ENCODE results near the gene CHADL.

- TF ChIP-seq CTCF (IDR thresholded peaks at IDR 0.05 in 2 of 3, conservative IDR thresholded peaks at IDR 0.05 in 1 of 3; ENCODE audit: control insufficient read depth in 2 of 3, extremely low read depth in 1 of 3, insufficient read depth in 1 of 3, low read depth in 3 of 3, low read length in 3 of 3) = no peak
- TF ChIP-seq HSF1 (IDR thresholded peaks at IDR 0.05; ENCODE audit: low read depth, low read length) = no peak
- TF ChIP-seq KDM1A (IDR thresholded peaks at IDR 0.05; ENCODE audit: borderline replicate concordance) = no peak
- no peak for TF ChIP-seq NFYB (IDR thresholded peaks at IDR 0.05; ENCODE audit: insufficient read depth, low read depth, low read length)
- TF ChIP-seq ZSCAN29 (IDR thresholded peaks at IDR 0.05) = no peak
- TF ChIP-seq MAX (IDR thresholded peaks at IDR 0.05; ENCODE audit: low read depth, low read length) = no peak
- TF ChIP-seq IKZF2 (IDR thresholded peaks at IDR 0.05) = no peak
- TF ChIP-seq MEF2A (IDR thresholded peaks at IDR 0.05; ENCODE audit: insufficient read depth, low read depth, low read length) = no peak
These were observed 46.9 kb downstream of the CHADL start for GRCh38 chr22:41193829-41194228.
